Astrocyte of the hippocampus (primary cell): ENCODE data around the gene GCC1.
"Not testable (repeated sequence)": the region's sequence is repeated elsewhere in the genome, so short reads cannot be mapped to it uniquely, and the experiment has no call there.

ENCODE experiments used
- DNase-seq: peaks from one replicate; pipeline ENCODE4 v3.0.0; 2011; ENCODE audit warnings: low read depth, low spot score

GCC1 gene

DNA sequence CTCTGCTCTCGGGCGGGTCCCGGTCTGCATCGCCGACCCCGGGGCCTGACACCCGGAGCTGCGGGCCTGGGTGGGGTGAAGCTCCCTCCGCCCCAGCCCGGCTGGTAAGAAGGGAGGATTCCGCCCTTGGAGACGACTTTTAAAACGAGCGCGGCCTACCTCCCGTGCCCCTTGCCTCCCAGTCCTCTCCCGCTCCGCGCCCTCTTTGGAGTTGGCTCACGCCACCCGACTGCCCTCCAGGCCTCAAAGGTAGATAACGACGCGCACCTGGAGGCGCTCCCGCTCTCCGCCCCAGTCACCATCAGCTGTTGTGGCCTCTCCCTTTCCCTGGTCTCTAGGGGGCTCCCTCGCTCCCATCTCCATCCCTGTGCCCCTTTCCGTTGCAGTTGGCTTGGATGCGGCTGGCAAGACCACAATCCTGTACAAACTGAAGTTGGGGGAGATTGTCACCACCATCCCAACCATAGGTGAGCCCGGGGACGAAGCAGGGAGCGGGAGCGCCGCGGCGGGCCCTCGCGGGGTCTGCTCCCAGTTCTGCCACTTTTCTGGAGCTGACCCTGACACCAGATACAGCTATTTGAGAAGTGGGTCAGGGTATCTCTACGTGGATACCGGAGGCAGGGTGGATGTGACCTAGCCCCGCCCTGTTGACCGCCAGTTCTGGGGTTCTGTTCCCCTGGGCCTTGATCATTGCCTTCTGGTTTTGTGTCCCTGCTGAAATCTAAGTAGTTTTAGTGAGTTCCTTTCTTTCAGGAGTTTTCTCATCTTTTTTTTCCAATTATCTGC lies 3.5 kb upstream of the GCC1 start:
- peak; percentile 84 for DNase-seq

DNA sequence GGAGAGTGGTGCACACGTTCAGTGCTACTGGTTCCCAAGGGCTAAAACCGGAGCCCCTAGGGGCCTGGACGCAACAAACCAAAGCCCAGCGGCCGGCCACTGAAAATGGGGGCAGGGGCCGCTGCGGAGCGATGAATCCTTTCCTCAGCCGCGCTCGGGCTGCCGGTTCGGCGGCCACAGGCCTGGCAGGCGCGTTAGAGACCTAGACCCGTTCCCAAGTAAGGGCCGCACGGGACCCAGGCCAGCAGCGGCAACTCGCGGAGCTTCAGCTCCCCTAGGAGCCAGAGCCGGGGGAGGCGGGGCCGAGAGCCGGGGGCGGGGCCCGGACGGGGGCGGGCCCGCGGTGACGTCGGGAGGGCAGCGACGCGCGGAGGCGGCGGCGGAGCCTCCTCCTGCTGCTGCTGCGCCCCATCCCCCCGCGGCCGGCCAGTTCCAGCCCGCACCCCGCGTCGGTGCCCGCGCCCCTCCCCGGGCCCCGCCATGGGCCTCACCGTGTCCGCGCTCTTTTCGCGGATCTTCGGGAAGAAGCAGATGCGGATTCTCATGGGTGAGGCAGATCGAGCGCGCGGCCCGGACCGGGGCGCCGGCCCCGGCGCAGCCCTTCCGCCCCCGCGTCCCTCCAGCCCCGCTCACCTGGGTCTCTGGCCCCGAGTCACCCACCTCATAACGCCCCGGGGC lies 2.8 kb upstream of the GCC1 start, which contains the start of gene ARF5:
Gene ARF5, plus strand, starts transcription at position 393 of the 678 bp plus-strand sequence. Its CDS starts 88 bp downstream, at position 481.
- peak; percentile 96 for DNase-seq

DNA sequence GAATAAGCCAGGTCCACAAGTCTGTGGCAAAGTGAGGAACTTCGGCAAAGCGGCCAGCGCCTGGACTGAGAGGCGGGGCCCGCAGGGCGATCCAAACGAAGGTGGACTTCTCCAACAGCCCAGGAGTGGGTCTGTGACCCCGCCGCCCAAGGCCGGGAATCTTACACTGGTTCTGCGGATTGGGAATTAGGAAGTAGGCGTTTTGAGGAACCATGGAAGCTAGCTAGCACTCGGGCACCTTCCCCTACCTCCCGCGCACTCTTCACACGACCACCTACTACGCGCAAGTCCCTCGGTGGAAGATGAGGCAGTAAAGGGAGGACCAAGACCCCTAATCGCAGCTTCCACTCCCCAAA lies 2.2 kb upstream of the GCC1 start:
- DNase-seq = no peak

DNA sequence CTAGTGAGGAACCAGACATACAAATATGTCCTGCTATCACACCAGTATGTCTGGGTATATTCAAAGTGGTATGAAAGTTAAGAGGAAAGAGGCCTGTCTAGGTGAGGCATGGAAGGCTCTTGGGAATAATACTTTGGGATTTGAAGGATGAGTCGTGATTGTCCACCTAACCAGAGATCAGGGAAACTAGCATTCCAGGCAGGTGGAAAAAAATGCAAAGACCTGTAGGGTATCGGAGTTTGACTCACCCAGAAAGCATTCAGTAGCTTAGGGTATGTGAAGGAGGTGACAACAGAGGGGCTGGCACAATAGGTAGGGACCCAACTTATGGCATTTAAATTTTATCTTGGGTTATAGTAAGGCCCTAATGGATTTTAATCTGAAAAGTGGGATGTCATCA lies 950 bp upstream of the GCC1 start:
- no peak for DNase-seq

DNA sequence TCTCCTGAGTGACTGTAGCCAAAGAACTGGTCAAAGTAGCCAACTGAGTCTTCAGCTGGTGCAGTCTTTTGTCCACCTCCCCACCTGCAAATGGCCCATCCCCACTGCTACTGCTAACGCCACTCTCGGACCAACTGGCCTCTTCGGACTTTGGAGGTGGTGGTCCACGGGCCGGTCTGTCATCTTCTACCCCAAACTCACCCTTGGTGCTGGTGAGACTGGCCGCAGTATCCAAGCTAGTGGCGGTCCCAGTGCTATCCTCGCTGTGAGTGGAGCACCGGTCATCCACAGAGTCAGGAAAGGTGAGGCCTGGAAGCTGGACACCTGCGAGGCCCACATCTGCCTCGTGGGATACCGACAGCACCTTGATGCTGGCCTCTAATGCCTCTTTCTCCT lies 750 bp downstream of the GCC1 start:
- DNase-seq = no peak

DNA sequence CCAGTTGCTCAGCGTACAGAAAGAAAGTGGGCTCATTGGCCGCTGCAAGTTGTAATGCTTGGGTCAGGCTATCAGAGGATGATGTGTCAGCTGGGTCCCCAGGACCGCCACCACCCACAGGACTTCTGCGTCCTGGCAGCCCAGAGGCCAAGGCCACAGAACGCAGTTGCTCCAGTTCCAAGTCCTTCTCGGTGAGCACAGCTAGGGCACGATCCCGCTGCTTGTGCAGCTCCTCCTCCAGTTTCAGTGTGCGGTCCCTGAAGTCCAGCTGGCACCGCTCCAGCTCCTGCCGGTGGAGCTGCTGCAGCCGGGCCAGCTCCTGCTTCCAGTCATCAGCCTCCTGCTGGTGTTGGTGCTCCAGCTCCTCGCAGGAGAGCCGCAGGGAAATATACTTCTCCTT lies 3.0 kb downstream of the GCC1 start:
- peak; percentile 31 for DNase-seq

DNA sequence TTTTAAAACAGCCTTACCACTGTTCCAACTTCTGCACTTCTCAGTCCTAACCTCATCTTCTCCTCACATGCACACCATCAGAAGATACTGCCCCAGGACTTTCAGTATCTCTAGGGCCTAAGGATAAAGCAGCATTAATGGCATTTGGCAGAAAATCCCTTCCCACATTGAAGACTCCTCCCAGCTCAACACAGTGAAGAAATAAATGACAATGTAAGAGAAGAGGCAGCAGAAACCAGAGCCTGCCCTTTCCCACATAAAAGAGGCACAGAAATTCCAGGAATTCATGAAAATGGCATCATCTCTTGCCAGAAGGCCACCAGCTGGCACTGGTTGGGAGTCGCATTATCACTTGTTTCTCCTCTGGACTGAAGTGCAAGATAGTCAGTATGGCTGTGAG lies 3.7 kb downstream of the GCC1 start:
- peak; percentile 23 for DNase-seq

DNA sequence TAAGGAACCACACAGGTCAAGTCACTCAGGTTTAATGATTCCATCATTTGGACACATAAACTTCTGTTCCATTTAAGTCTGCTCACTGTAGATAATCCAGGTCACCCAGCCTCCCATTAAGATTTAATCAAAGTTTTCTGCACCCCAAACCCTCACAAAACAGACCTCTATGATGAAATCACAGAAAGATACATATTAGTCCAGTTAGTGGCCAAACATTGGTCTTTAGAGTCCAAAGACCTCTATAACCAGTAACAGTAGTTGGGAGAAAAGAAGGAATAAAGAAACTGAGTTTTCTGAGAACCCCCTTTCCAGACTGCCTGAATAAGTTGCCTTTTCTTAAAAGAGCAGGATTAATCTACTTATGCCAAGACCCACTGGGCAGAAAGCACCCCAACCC lies 4.8 kb downstream of the GCC1 start:
- DNase-seq = no peak

DNA sequence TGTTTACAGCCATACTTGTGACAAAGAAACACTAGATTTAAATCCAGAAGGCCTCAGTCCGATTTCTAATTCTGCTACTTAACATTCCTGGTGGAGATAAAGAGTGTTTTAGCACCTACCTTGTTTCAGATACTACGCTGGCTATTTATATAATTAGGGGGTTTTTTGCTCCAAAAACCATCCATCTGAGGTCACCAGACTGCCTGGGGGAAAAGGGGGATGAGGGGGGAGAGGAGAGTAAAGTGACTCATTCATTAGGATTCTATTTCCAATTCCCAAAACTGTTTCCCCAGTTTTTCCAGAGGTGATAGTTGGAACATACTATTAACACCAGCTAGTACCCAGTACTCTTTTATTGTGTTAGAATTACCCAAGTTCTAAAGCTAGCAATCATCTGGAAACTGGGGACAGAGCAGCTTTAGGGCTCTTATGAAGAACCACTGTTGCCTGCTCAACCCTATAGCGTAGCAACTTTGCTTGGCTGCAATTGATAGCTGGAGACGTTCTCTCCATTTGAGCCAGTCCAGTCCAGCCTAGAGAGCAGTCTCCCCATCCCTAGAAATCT lies 6.6 kb downstream of the GCC1 start:
- DNase-seq = peak; percentile 50

DNA sequence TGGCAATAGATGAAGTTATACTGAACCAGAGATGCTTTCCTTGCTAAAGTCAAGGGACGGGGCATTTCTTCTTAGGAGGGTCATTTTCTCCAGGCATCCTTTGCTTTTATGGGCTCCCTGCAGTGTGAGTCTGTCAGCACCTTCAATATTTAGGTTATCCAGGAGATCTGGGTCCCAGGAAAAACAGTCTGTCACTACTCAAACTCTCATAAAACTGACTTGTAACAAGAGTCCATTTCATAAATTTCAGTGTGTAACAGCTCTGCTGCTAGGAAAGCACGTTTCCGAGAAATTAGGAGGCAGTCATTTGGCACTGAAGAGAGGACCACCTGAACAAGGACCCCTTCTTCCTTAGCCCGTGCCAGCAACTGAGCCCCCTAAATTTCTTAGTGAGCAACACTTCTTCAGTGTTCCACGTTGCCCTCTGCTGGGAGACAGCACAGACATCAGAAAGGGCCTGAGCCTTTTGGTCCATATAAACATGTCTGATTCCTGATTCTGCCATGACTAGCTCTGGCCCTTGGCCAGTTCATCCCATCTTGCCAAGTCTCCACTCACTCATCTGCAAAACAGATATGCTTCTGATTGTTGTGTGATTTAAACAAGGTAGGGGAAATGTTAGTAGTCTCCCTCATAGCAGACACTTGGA lies 7.2 kb downstream of the GCC1 start:
- peak; percentile 57 for DNase-seq

DNA sequence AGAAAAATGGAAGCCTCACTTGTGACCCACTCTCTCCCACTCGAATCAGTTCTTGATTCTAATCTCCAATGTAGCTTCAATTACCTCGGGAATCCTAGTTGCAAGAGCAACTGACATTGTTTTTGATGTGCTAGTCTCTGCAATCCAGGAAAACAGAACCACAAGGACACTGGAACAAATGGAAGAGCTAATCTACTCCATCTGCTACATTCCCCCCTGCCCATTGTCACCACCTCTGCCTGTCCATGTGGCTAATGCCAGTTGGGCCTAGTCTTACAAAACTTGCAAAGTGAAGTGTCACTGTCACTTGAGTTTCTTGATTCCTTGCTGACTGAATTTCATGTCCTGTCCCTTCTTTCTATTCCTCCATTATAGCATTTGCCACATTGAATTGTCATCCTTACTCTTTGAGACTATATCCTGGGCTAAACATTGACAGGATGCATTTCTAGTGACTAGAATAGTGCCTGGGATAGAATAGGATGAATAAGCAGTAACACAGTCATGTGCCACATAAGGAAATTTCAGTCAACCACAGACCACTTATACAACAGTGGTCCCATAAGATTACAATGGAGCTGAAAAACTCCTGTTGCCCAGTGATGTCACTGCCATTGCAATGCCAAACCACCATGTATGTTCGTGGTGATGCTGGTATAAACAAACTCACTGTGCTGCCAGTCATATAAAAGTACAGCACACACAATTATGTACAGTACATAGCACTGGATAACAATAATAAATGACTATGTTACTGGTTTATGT lies 13.5 kb downstream of the GCC1 start:
- DNase-seq = peak; percentile 32

DNA sequence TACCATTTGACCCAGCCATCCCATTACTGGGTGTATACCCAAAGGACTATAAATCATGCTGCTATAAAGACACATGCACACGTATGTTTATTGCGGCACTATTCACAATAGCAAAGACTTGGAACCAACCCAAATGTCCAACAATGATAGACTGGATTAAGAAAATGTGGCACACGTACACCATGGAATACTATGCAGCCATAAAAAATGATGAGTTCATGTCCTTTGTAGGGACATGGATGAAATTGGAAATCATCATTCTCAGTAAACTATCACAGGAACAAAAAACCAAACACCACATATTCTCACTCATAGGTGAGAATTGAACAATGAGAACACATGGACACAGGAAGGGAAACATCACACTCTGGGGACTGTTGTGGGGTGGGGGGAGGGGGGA lies 17.4 kb downstream of the GCC1 start:
- DNase-seq = not testable (repeated sequence)

DNA sequence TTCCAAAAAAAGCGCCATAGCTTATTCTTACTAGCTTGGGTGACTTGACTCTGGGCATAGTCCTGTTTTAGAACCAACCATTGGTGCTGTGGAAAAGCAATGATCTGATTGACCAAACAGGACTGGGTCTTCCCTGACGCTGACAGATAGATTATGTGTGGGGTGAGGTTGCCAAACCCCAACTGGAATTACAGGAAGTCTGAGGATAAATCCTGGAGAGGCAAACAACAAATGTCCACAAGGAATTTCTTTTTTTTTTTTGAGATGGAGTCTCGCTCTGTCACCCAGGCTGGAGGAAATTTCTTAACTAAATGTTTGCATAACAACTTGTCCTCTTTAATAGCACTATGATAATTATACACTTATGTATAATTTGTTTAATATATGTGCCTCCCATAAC lies 19.2 kb downstream of the GCC1 start:
- DNase-seq = no peak

DNA sequence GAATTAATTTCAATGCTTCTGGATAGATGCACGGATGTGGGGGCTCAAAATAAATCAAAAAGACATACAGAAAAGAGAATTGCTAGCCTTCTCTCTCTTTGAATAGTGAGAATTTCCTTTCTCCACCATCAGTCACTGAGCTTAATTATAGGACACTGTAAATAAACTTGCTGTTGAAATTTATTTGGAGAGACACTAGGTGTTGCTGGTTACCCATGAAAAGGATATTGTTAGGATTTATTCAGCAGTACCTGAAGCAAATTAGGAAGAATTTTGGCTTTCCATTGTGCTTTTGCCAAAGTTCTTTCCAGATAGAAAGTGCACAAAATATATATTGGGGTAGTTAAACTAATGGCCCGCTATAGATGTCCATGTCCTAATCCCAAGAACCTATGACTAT lies 27.6 kb downstream of the GCC1 start:
- DNase-seq = no peak

DNA sequence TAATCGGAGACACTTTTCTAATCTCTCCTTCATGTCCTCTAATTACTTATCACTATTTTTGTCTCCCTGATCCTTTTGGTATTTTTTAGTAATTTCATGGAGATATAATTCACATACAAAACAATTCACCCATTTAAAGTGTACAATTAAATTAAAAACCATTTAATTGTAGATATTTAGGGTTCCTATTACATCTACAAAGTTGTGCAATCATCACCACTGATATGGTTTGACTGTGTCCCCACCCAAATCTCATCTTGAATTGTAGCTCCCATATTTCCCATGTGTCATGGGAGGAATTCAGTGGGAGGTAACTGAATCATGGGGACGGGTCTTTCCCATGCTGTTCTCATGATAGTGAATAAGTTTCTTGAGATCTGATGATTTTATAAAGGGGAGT lies 29.0 kb downstream of the GCC1 start:
- no peak for DNase-seq

DNA sequence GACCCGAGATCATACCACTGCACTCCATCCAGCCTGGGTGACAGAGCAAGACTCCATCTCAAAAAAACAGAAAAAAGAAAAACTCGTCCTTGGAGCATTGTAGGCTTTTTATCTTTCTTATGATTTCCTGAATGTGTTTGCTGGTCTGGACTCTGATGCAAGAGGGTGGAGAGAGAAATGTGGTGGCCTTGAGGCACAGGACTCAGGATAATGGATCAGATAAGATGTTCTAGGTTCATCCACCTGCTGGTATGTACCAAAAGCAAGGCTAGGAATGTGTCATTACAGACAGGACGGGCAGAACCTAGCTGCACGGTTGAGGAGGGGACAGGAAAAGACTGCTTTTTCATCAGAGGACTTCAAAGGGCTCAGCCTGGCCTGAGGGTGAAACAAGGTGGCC lies 33.5 kb downstream of the GCC1 start:
- no peak for DNase-seq

DNA sequence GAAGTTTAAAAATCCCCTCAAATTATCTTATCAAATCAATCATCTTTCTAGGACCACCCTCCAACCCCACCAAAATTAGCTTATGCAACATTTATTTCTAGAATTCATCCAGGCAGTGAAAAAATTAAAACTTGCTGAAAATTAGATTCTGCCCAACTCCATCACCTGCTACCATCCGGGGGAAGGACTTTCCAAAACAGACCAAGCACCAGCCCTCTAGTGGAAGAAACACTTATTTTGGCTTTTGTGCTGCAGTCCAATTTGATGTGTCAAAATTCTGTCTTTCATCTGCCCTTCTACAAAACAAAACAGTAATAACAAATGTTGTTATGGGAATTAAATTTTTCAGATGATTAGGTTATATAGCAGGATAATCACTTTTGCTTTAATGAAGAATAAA lies 35.1 kb downstream of the GCC1 start:
- no peak for DNase-seq

DNA sequence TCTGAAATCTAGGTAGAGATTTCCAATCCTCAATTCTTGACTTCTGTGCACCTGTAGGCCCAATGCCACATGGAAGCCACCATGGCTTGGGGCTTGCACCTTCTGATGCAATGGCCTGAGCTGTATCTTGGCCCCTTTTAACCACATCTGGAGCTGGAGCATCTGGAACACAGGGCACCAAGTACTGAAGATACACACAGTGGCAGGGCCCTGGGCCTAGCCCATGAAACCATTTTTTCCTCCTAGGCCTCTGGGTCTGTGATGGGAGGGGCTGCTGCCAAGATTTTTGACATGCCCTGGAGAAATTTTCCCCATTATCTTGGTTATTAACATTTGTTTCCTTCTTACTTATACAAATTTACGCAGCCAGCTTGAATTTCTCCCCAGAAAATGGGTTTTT lies 39.1 kb downstream of the GCC1 start:
- DNase-seq = no peak

DNA sequence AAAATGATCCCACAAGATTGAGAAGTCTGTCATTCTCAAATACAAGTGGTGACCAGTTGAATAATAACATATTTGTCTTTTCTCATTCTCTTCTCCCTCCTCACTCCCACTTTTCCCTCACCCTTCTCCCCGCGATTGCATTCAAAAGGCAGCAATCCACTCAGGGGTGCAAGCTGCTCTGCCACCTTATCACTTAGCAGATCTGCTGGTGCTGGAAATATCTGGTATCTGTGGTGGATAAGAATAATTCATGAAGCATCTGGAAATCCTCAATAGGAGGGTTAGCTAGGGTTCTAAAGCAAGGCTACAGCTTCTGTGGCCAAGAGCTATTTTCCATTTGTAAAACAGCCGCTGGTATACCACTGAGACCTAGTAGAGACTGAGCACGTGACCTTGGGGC lies 43.8 kb downstream of the GCC1 start:
- no peak for DNase-seq

DNA sequence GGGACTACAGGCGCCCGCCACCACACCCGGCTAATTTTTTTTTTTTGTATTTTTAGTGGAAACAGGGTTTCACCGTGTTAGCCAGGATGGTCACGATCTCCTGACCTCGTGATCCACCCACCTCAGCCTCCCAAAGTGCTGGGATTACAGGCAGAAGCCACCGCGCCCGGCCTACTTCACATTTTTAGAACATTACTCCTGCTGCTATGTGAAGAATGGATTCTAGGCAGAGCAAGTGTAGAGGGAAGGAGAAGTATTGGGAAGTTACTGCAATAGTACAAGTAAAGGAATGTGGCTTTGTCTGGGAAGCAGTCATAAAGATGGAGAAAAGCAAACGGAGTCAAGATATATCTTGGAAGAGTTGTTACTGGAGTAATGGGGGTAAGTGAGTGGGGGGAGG lies 44.9 kb downstream of the GCC1 start:
- DNase-seq = not testable (repeated sequence)

DNA sequence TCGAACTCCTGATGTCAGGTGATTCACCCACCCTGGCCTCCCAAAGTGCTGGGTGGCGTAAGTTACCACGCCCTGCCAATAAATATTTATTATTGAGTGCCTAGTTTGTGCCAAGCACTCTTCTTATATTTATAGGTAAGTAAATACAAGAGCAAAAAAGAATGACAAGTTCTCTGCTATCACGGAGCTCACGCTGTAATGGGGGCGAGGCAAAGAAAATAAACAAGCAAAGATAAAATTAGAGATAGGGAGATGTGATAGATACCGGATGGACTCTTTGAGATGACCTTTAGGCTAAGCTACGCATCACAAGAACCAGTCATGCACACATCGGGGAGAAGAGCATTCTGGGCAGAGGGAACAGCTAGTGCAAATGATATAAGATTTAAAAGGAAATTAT lies 46.3 kb downstream of the GCC1 start:
- DNase-seq = no peak

DNA sequence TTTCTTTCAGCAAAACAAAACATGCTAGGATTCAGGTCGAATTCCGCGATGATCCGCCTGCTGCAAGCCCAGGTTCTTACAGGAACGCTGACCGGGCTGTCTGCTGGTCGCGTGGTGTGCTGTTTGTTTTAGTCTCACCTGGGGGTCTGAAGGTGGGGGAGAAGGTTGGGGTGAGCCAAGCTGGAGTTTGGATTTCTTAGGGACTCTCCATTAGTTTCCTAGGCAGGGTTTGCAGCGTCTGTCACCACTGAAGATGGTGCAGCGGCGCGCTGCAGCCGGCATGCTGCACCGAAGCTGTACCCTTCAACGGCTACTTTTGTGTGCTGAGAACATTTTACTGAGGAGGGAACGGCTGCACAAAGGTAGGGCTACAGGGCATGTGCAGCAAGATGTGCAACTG lies 48.7 kb downstream of the GCC1 start:
- DNase-seq = peak; percentile 20
